NCI-H2196 treated with DMSO at 0.1 percent for 48 hours (cell line): ENCODE data around the gene EIF3L.

ENCODE experiments used
- DNase-seq: peaks from one replicate; lab custom pipeline; 2025; ENCODE audit not compliant: unreplicated experiment; lab: John Stamatoyannopoulos, UW

The EIF3L gene

DNA sequence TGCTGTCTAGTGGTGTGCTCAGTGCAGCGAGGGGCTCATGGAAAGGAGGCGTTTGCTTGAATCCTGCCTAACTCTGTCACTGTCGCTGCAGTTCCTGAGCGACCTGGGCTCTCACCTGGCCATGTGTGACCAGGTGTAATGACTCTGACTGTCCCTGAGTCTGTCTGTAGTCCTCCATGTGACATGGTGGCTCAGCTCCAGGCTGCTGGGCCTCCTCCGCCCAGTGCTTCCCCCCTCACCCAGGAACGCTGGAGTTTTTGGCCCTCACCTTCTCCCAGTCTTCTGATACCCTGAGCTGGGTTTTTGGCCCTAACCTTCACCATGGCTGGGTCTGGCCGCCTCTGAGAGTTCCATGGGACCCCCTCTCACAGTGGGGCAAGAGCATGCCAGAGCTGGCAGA is 77.1 kb downstream of the EIF3L start:
- no peak for DNase-seq

DNA sequence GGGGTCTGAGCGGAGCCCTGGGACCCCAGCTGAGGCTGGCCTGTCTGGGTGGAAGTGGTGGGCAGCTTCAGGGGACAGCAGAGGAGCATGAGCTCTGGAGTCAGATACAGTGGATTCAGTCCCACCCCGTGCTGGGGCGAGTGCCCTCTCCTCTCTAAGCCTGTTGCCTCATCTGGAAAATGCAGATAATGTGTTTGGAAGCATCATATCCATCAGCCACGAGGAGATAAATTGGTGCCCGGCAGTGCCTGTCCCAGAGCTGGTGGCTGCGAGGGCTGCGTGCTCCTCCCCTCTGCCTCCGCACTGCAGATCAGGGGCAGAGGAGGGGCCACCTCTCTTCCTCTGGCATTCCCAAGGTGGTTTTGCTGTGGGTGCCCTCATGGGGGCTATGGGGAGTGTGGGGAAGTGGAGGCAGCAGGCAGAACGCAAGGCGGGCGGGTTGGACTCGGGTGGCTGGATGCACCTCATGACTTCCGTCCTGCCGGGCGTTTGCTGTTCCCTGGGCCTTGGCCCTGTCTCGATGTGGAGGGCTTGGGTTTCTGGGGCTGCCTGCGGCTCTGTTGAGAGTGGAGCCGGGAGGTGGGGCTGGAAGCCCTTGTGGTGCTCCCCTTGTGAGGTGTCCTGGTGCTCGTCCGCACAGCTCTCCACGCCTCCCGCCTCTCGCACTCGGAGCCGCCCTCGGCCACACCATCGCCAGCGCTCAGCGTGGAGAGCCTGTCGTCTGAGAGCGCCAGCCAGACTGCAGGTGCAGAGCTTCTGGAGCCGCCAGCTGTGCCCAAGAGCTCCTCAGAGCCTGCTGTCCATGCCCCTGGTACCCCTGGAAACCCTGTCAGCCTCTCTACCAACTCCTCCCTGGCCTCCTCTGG is 77.8 kb downstream of the EIF3L start:
- no peak for DNase-seq

DNA sequence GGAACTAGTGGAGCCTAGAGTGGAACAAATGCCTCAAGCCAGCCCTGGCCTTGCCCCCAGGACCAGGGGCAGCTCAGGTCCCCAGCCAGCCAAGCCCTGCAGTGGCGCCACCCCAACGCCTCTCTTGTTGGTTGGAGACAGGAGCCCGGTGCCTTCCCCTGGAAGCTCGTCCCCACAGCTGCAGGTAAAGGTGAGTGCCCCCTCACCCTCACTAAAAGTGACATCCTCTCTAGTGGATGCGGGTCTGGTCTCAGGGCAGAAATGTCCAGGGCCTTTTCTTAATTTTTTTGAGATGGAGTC is 78.4 kb downstream of the EIF3L start:
- no peak for DNase-seq

DNA sequence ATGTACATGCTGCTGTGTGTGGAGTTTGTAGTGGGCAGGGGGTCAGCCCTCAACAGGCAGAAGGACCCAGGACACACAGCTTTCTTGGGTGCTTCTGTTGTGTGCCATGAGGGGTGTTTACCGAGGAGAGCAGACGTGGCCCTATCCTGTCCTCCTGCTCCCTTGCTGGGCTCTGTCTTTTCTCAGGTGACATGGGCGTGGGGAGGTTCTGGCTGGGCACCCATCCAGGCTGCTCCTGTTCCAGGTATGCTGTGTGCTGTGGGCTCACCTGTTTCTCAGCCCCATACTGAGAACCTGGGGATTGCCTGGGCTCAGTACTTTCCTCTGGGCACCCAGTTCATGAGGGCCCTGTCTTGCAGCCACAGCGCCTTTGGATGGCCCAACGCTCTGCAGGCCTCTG is 80.2 kb downstream of the EIF3L start:
- DNase-seq = no peak

DNA sequence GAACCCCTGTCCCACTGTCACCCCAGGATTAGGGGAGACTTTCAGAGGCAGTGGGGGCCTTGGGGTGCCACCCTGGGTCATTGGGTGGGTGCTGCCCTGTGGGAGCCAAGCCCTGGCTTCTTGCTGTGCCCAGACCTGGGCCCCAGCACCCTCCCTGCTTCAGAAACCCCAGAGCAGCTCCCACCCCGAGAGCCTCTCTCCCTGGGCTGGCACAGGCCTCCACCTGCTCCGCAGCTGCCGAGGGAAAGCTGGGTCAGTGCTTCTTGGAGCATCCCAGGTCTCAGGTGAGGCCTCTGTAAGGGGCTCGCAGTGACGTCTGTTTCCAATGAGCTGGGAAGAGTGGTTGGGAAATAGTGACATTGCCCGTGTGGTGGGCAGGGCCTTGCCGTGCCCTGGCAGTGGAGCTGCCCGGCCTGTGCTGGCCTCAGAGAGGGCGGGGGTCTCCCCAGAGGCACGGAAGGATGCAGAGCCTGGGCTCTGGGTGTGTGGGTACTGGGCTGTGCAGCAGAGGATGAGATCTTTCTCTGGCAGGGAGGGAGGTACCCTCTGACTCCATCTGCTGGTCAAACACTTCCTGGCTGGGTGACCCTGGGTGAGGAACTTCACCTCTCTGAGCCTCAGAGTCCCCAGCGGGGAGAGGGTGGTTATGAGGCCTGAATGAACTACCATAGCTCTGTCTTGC is 81.2 kb downstream of the EIF3L start:
- DNase-seq = no peak

DNA sequence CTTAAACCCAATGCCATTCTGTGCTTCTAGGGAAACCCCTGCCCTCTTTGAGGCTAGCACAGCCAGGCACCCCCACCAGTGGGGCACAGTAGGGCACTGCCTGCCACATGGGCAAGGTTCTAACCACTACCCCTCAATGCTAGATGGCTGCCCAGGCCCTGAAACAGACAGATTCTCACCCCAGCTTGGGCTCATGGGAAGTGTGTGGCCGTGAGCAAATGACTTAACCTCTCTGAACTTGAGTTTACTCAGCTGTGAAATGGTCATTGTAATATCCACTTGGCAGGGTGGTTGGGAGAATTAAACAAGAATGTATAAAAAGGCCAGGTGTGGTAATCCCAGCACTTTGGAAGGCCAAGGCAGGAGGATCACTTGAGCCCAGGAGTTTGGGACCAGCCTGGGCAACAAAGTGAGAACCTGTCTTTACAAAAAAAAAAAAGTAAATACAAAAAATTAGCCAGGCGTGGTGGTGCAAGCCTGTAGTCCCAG is 81.8 kb downstream of the EIF3L start:
- DNase-seq = no peak

DNA sequence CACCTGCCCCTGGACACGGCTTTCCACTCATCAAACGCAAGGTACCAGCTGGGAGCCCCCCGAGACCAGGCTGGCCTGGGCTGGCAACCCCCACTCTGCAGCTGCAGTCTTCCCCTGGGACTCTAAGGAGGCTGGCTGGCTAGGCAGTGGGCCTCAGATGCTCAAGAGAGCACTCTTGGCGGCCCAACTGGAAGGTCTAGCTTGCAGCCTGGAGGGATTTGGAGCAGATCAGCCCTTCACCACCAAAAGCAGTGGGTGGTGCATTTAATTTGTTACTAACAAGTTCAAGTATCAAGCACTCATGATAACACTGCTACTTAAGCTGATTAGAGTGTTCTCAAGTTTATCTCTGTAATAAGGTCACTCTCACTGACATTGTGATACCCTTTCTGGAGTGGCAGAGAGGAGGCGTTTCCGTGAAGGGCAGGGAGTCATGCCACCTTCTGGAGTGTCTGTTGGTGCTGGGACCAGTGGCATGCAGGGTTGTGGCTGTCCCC is 82.7 kb downstream of the EIF3L start:
- no peak for DNase-seq

DNA sequence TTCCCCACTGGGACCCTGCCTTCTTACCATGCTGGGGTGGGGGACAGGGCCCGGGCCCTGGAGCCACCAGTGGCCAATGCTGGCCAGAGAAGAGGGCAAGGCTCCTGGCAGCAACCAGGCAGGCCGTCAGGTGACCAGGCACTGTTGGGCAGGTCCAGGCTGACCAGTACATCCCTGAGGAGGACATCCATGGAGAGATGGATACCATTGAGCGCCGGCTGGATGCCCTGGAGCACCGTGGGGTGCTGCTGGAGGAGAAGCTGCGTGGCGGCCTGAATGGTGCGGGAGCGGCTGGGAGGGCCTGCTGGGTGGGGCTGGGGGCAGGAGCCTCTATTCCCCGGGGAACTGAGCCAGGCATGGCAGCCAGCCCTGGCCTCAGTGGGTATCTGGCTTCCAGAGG is 83.2 kb downstream of the EIF3L start:
- DNase-seq = no peak

DNA sequence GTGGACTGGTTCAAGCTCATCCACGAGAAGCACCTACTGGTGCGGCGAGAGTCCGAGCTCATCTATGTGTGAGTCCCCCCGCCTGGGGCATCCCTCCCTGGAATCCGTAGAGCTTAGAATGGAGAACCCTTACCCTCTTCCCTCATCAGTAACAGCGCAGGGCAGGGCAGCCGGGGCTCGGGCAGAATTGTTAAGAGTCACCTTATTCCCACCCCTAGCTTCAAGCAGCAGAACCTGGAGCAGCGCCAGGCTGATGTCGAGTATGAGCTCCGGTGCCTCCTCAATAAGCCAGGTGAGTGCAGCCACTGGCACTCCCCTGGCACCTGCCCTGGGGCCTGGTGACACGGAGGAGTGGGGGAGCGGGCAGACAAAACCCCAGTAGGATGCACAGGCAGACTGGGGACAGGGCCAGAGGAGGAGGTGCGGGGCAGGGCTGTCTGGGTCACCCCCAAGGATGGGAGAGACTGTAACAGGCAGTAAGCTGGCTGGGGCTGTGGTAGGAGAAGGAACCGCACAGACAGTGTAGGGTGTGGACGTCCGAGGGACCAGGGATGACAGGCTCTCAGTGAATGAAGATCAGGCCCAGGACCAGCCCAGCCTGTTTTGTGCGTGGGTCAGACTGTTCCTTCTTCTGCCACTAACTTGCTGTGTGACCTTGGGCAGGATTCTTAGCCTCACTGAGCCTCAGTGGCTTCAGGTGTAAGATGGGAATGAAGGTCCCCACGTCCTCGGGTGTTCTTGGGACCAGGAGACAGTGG is 83.8 kb downstream of the EIF3L start:
- DNase-seq = no peak

DNA sequence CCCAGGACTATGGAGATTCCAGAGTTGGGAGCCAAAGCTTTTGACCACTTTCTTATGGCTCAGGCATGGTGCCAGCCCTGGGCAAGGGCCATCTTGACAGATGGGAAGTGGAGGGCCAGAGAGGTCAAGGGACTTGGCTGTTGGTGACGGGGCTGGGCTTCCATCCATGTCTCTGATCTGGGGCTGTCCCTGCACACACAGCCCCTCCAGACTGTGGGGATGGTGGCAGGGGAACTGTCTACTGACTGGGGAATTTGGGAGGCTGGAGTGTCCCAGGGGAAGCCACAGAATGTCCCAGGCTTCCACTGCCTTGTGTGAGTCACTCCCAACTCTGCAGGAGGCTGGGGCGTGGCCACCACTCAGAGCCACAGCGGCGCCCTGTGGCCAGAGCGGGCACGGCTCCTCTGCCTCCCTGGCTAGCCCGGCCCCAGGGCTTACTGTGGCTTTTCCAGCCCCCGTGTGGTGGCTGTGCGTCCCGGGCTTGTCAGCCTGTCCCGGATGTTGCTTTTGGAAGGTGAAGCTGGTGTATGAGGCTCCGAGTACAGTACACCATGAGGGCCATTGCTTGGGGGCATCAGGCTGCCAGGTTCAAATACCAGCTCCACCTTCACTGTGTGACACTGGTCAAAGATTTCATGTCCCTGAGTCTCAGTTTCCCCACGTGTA is 84.6 kb downstream of the EIF3L start:
- DNase-seq = no peak
